H1 (cell line): Measurements from ENCODE around the gene ELP5. TPM values are rescaled to one million over a fixed set of nuclear protein-coding genes. Genes with fewer than 3 reads are reported as not detected.
A peak's percentile ranks its signal among the peaks of the same experiment; 100 is the strongest.

Experiments
- CTCF ChIA-PET: fragments of 300-600 bp; sonication (Branson Sonifier 250); formaldehyde crosslinking; loops from one replicate; lab custom pipeline; 2021; ENCODE audit not compliant: partially characterized antibody; lab: Charles Lee
- POLR2A ChIA-PET: fragments of 300-600 bp; sonication (Branson Sonifier 250); formaldehyde crosslinking; loops from one replicate; lab custom pipeline; 2021; ENCODE audit warnings: inconsistent platforms; ENCODE audit not compliant: partially characterized antibody; lab: Charles Lee
- DNase-seq, 2 experiments: peaks; one replicate each; pipeline versions ENCODE4 v3.0.0 to v3.0.0-alpha.2; 2010 to 2022; ENCODE audit warnings: low spot score in 2 of 2, low read depth in 1 of 2, mixed read lengths in 1 of 2
- FAIRE-seq: peaks from 2 replicates; lab custom pipeline; 2011; peaks lifted over from hg19 to GRCh38; lab: Jason Lieb, UNC
- H2AFZ ChIP-seq: 2 replicates; pipeline ENCODE4 v1.8.1; 2012; ENCODE audit warnings: low read length, inconsistent platforms
- H2AK5ac ChIP-seq: 2 replicates; pipeline ENCODE4 v1.6.1; 2013; ENCODE audit warnings: low read depth, low read length
- H2BK120ac ChIP-seq: replicated peaks from 2 replicates; pipeline ENCODE3; 2013; ENCODE audit warnings: low read depth, low read length, inconsistent platforms
- H2BK12ac ChIP-seq: 2 replicates; pipeline ENCODE4 v1.6.1; 2013; ENCODE audit warnings: low read depth, low read length
- H2BK15ac ChIP-seq: 2 replicates; pipeline ENCODE4 v1.6.1; 2013; ENCODE audit warnings: low read length
- H2BK20ac ChIP-seq: 2 replicates; pipeline ENCODE4 v1.6.1; 2013; ENCODE audit warnings: low read length
- H2BK5ac ChIP-seq: 2 replicates; pipeline ENCODE4 v1.6.1; 2013; ENCODE audit warnings: low read depth, low read length
- H3K14ac ChIP-seq: 2 replicates; pipeline ENCODE4 v1.6.1; 2013; ENCODE audit warnings: inconsistent platforms; ENCODE audit not compliant: insufficient read length
- H3K18ac ChIP-seq: 2 replicates; pipeline ENCODE4 v1.6.1; 2013; ENCODE audit warnings: low read length; ENCODE audit errors: extremely low read depth
- H3K23ac ChIP-seq: 2 replicates; pipeline ENCODE4 v1.6.1; 2013; ENCODE audit warnings: inconsistent platforms; ENCODE audit not compliant: insufficient read length
- H3K23me2 ChIP-seq: 2 replicates; pipeline ENCODE4 v1.6.1; 2013; ENCODE audit warnings: low read depth, low read length
- H3K27ac ChIP-seq: 2 replicates; pipeline ENCODE4 v1.6.1; 2011; ENCODE audit warnings: low read depth, low read length, inconsistent platforms
- H3K27me3 ChIP-seq, 4 experiments: replicated peaks in 1 of 4; 1 replicate in 1 of 4; 2 replicates in 3 of 4; pipeline versions ENCODE4 v1.6.1 to v1.8.1; 2011 to 2013; ENCODE audit warnings: low read length in 3 of 4, mild to moderate bottlenecking in 3 of 4, inconsistent platforms in 2 of 4, mixed read lengths in 2 of 4, moderate library complexity in 1 of 4; ENCODE audit not compliant: control insufficient read depth in 3 of 4, insufficient read depth in 3 of 4; ENCODE audit errors: extremely low read depth in 1 of 4
- H3K36me3 ChIP-seq, 4 experiments: 2 replicates each; pipeline versions ENCODE4 v1.6.1 to v1.8.1; 2011 to 2013; ENCODE audit warnings: mild to moderate bottlenecking in 4 of 4, low read length in 3 of 4, moderate library complexity in 2 of 4, control low read depth in 1 of 4, inconsistent platforms in 1 of 4; ENCODE audit not compliant: insufficient read depth in 4 of 4, control insufficient read depth in 2 of 4
- H3K4ac ChIP-seq: replicated peaks from 2 replicates; pipeline ENCODE3; 2013; ENCODE audit warnings: low read length, low read depth, mixed read lengths, inconsistent platforms; ENCODE audit not compliant: insufficient read length
- H3K4me1 ChIP-seq, 4 experiments: replicated peaks in 1 of 4; 1 replicate in 1 of 4; 2 replicates in 3 of 4; pipeline versions ENCODE4 v1.6.1 to v1.8.1; 2011 to 2013; ENCODE audit warnings: low read length in 3 of 4, inconsistent platforms in 2 of 4, mixed read lengths in 1 of 4; ENCODE audit not compliant: insufficient read depth in 4 of 4, control insufficient read depth in 3 of 4
- H3K4me2 ChIP-seq, 2 experiments: 2 replicates each; pipeline versions ENCODE4 v1.6.1 to v1.8.1; 2011 to 2013; ENCODE audit warnings: low read depth in 2 of 2, low read length in 2 of 2, control low read depth in 1 of 2, inconsistent platforms in 1 of 2, mild to moderate bottlenecking in 1 of 2; ENCODE audit not compliant: insufficient read depth in 1 of 2
- H3K4me3 ChIP-seq, 4 experiments: fragments of 200-600, 300-600 bp in 1 of 4; sonication (generic), shearing (Covaris generic), sonication (Bioruptor Twin) in 1 of 4; 2 replicates each; pipeline versions ENCODE4 v1.5.1 to v1.8.1; 2011 to 2016; ENCODE audit warnings: low read length in 4 of 4, low read depth in 3 of 4, control low read depth in 2 of 4, inconsistent platforms in 2 of 4, mild to moderate bottlenecking in 2 of 4, mixed read lengths in 1 of 4, moderate library complexity in 1 of 4; ENCODE audit not compliant: insufficient read depth in 2 of 4; ENCODE audit errors: extremely low read depth in 1 of 4
- H3K56ac ChIP-seq: replicated peaks from 2 replicates; pipeline ENCODE3; 2013; ENCODE audit warnings: low read depth, mild to moderate bottlenecking, mixed read lengths, low read length, inconsistent platforms; ENCODE audit not compliant: insufficient read length
- H3K79me1 ChIP-seq: 2 replicates; pipeline ENCODE4 v1.6.1; 2013; ENCODE audit warnings: low read depth, low read length, control low read depth
- H3K79me2 ChIP-seq, 2 experiments: 2 replicates each; pipeline versions ENCODE4 v1.6.1 to v1.8.1; 2012 to 2013; ENCODE audit warnings: low read length in 2 of 2, mild to moderate bottlenecking in 2 of 2, inconsistent platforms in 1 of 2; ENCODE audit not compliant: insufficient read depth in 2 of 2, control insufficient read depth in 1 of 2
- H3K9ac ChIP-seq, 4 experiments: replicated peaks in 1 of 4; 1 replicate in 1 of 4; 2 replicates in 3 of 4; pipeline versions ENCODE4 v1.6.1 to v1.8.1; 2011 to 2013; ENCODE audit warnings: low read depth in 3 of 4, low read length in 3 of 4, control low read depth in 2 of 4, mild to moderate bottlenecking in 2 of 4, moderate library complexity in 2 of 4, inconsistent platforms in 1 of 4; ENCODE audit errors: extremely low read depth in 1 of 4
- H3K9me3 ChIP-seq, 2 experiments: 2 replicates each; pipeline versions ENCODE4 v1.6.1 to v1.8.1; 2012 to 2013; ENCODE audit warnings: mild to moderate bottlenecking in 2 of 2, moderate library complexity in 2 of 2, control low read depth in 1 of 2, inconsistent platforms in 1 of 2, low read depth in 1 of 2, low read length in 1 of 2, mixed read lengths in 1 of 2; ENCODE audit not compliant: insufficient read depth in 2 of 2
- H4K20me1 ChIP-seq, 2 experiments: replicated peaks in 1 of 2; 2 replicates each; pipeline versions ENCODE3 to v1.8.1; 2011 to 2013; ENCODE audit warnings: inconsistent platforms in 2 of 2, low read length in 2 of 2, mild to moderate bottlenecking in 1 of 2; ENCODE audit not compliant: insufficient read depth in 2 of 2, control insufficient read depth in 1 of 2
- H4K5ac ChIP-seq: 2 replicates; pipeline ENCODE4 v1.6.1; 2013; ENCODE audit warnings: low read length, low read depth, mixed read lengths, inconsistent platforms; ENCODE audit not compliant: insufficient read length
- H4K8ac ChIP-seq: 2 replicates; pipeline ENCODE4 v1.8.0; 2013; ENCODE audit warnings: mild to moderate bottlenecking, moderate library complexity, low read length, inconsistent platforms; ENCODE audit not compliant: insufficient read depth; ENCODE audit errors: extremely low read depth
- H4K91ac ChIP-seq: replicated peaks from 2 replicates; pipeline ENCODE3; 2013; ENCODE audit warnings: low read length, mixed read lengths, inconsistent platforms; ENCODE audit not compliant: insufficient read length
- BCL11A ChIP-seq, 2 experiments: IDR thresholded peaks; one replicate each; pipeline ENCODE4 v1.6.1; 2011; ENCODE audit warnings: low read depth in 2 of 2, low read length in 2 of 2, mild to moderate bottlenecking in 2 of 2
- EGR1 ChIP-seq: IDR thresholded peaks from 2 replicates; pipeline ENCODE4 v1.6.1; 2011; ENCODE audit warnings: low read depth, low read length, borderline replicate concordance
- FOSL1 ChIP-seq: IDR thresholded peaks from 2 replicates; pipeline ENCODE4 v1.6.1; 2011; ENCODE audit warnings: mild to moderate bottlenecking, low read depth, low read length, moderate library complexity; ENCODE audit not compliant: insufficient read depth
- JUND ChIP-seq: IDR thresholded peaks from 2 replicates; pipeline ENCODE4 v1.6.1; 2011; ENCODE audit warnings: mild to moderate bottlenecking, improper control_type of control experiment, low read length
- KDM5A ChIP-seq: fragments of 200-600 bp; IDR thresholded peaks from 2 replicates; pipeline ENCODE4 v1.7.1; 2012; ENCODE audit warnings: mild to moderate bottlenecking, low read length, inconsistent platforms, mixed read lengths
- NANOG ChIP-seq: IDR thresholded peaks from 2 replicates; pipeline ENCODE4 v1.6.1; 2011; ENCODE audit warnings: low read length, low read depth, mild to moderate bottlenecking, inconsistent platforms; ENCODE audit not compliant: insufficient read depth, poor library complexity, severe bottlenecking
- RFX5 ChIP-seq: IDR thresholded peaks from 2 replicates; pipeline ENCODE4 v1.6.1; 2011; ENCODE audit warnings: low read depth, low read length, improper control_type of control experiment, borderline replicate concordance
- RNF2 ChIP-seq: fragments of 200-900, 300-1000 bp; sonication (generic); IDR thresholded peaks from 2 replicates; pipeline ENCODE4 v1.7.1; 2016; ENCODE audit warnings: borderline replicate concordance, low read depth, mild to moderate bottlenecking, antibody characterized with exemption, low read length; ENCODE audit not compliant: poor library complexity, severe bottlenecking; ENCODE audit errors: missing control alignments
- SP1 ChIP-seq: IDR thresholded peaks from 2 replicates; pipeline ENCODE4 v1.6.1; 2011; ENCODE audit warnings: low read depth, low read length
- SP4 ChIP-seq: IDR thresholded peaks from 2 replicates; pipeline ENCODE4 v1.6.1; 2012; ENCODE audit warnings: low read length, inconsistent platforms
- TCF12 ChIP-seq: IDR thresholded peaks from 2 replicates; pipeline ENCODE4 v1.6.1; 2011; ENCODE audit warnings: low read depth, mild to moderate bottlenecking, low read length
- WGBS, 2 experiments: shearing (Covaris generic) in 1 of 2; methylation state at CpG; one replicate each; pipeline versions ENCODE4 v1.1.6 to v1.1.7; 2013 to 2015; ENCODE audit warnings: low lambda C conversion rate in 2 of 2, mixed read lengths in 2 of 2, inconsistent platforms in 1 of 2, low coverage in 1 of 2, missing lambda C conversion rate in 1 of 2; ENCODE audit not compliant: insufficient replicate concordance in 2 of 2, insufficient coverage in 1 of 2, insufficient read length in 1 of 2; ENCODE audit errors: extremely low coverage in 1 of 2, missing lambda C conversion rate in 1 of 2; 5-methylcytosine and 5-hydroxymethylcytosine counted together
- polyA plus RNA-seq, 7 experiments: library from polyadenylated mRNA; depleted of rRNA in 3 of 7; stranded (reverse) in 5 of 7; unstranded in 2 of 7; fragments of >200 nt in 5 of 7; fragments of 200-250 nt in 2 of 7; gene quantifications; 1 replicate in 5 of 7; 2 replicates in 1 of 7; 4 replicates in 1 of 7; pipeline versions ENCODE4 v1.2.1 to v1.2.3, GENCODE V29; 2011 to 2013; ENCODE audit warnings: missing spikeins in 2 of 7, mixed read lengths in 2 of 7
- total RNA-seq: library from RNA; stranded (reverse); fragmentation: NEBNext Ultra II Directional; extraction: Animal tissue kit (Norgen Biotek cat#: 25700); gene quantifications from 2 replicates; pipeline ENCODE4 v1.2.1, GENCODE V29; 2021

The ELP5 gene
- total and polyA plus RNA-seq, 2 of the 8 experiments (the other 6 are each of a cell fraction or from before 2014, with no cell fraction given), result 75.4 to 107 TPM

DNA sequence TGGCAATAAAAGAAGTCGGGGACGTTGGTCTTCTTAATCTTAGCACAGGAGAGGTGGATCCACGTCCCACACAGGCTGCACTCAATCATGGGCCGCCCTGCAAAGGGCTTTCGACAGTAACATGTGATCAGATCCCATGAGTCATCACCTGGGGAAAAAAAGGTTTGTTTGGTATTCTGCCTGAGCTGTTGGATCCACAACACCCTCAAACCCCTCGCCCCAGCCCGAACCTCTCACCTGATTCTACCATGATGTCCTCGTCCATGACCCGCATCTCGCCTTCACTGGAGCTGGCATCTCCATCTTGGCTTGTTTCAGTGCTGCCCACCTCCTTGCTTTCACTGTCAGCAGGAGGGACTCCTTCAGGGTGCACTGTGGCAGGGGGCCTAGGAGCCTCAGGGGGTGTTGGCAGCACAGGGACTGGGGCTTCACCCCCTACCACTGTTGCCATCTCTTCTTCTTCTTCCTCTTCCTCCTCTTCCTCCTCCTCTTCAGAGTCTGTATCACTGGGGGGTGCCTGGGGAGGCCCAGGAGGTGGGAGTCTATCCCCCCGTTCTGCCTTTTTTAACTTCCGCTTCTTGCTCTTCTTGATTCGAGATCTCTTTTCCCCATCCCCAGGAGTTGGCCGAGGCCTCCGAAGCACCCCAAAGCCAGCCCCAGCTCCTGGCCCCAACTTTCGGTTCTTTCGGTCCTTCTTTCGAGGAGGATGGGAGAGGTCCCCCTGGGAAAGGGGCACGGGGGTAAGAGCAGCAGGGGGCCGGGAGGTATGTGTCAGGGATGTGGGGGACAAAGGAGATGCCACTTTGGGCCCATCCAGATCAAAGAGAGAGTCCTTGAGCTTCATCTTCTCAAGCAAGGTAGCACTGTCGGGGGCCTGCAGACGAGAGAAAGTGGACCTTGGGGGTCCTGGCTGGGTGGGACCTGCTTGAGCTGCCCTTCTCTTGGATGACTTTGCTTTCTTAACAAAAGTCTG lies 16.0 kb upstream of the ELP5 start:
- no peak overlapping the region for H3K4me3 ChIP-seq
- FAIRE-seq, result no peak
- TF ChIP-seq JUND (no peak), RFX5 (no peak), RNF2 (no peak), TCF12 (no peak), NANOG (no peak), SP4 (no peak), BCL11A (IDR thresholded peaks at IDR 0.05; ENCODE audit: low read depth in 2 of 2, low read length in 2 of 2) (no peak), FOSL1 (no peak), SP1 (no peak), EGR1 (no peak), KDM5A (no peak)

More for the DNA sequence above, 16.0 kb upstream of the ELP5 start:
- no peak overlapping the region for H3K27ac ChIP-seq
- no peak overlapping the region for H3K4me2 ChIP-seq
- H2BK15ac ChIP-seq, result no peak overlapping the region
- peaks cover 13 to 68% of the 10 kb centered on the region in 2 experiments for H3K79me2 ChIP-seq
- H3K9me3 ChIP-seq, result no peaks in the 10 kb centered on the region
- H2BK120ac ChIP-seq, result no peak overlapping the region
- H3K14ac ChIP-seq, result no peak overlapping the region
- peaks cover 11% of the 10 kb centered on the region for H3K79me1 ChIP-seq
- ChIA-PET POLR2A (interaction anchor here (0.8 to 19.7 kb wide), 13 partner anchors 8 to 353 kb away, joined by 3 to 386 read pairs (median 11); partner anchors contain the start of genes ACADVL, CLDN7, CTDNEP1 and DLG4), CTCF (interaction anchor here (0.7 to 6.4 kb wide), 4 partner anchors 15 to 214 kb away, joined by 3 to 46 read pairs (median 4); partner anchors contain the start of genes ACADVL and DLG4)
- H3K23me2 ChIP-seq, result peaks cover 3% of the 10 kb centered on the region; the same call in 1 of the 2 replicates
- DNase-seq, result no peak
- H2AFZ ChIP-seq, result no peak overlapping the region
- no peak overlapping the region for H3K23ac ChIP-seq
- no peak overlapping the region for H3K18ac ChIP-seq
- peaks cover 17 to 28% of the 10 kb centered on the region in 2 experiments for H4K20me1 ChIP-seq
- H4K91ac ChIP-seq, result no peak overlapping the region
- H3K4ac ChIP-seq, result no peak overlapping the region
- H4K8ac ChIP-seq, result peak overlapping the region; percentile 82; the same call in 1 of the 2 replicates
- H3K9ac ChIP-seq, result no peak overlapping the region
- H4K5ac ChIP-seq, result no peak overlapping the region
- peaks cover 4 to 22% (median 9%) of the 10 kb centered on the region in 4 experiments for H3K4me1 ChIP-seq
- no peak overlapping the region for H2AK5ac ChIP-seq
- no peak overlapping the region for H2BK5ac ChIP-seq
- WGBS, 2 experiments, result 90% methylated on average over 22 of the region's 22 CpGs; no CpG with 5 or more reads in 1 of the 2 experiments
- no peak overlapping the region for H2BK12ac ChIP-seq
- peaks cover 15 to 35% (median 22%) of the 10 kb centered on the region in 4 experiments; a peak in 6 of 8 replicates for H3K36me3 ChIP-seq
- no peak overlapping the region for H2BK20ac ChIP-seq
- no peak overlapping the region for H3K56ac ChIP-seq
- no peaks in the 10 kb centered on the region for H3K27me3 ChIP-seq
